ENCODE results near the gene POP4.

Gene POP4

DNA sequence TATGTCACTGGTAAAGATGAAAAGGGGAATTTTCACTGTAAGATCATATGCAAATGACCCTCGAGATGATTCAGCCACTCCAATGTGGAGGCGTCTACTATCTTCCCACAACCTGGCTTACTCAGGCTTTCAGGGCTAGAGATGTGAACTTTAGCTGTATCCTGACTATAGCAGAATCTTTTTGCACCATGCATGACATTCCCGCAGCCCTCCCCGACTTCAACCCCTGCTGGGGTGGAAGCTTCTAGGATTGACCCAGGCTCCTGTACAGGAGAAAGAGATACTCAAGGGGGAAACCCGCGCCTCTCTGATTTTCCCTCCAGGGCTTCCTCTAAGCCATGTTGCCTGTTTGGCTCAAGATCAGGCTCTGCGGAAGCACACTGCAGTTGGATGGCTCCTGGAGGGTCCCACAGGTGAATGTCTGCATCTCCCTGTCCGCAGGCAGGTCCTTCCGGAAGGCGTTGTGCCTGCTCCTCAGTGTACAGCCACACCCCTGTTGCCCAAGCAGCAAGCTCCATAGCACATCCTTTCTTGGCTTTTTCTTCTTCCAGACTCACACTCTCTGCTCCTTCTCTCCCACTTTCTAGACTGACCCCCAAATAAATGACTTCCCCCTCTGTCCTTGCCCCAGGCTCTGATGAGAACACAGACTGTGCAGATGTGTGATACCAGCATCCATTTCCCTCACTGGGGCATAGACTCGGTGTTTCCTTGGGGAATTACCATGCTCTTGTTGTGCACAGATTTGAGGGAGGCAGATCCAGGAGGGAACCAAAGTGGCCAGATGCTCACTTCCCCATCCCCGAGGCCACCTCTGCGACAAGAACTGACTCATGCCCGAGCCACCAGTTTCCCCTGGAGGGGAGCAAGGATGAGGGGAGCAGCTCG lies 29.1 kb upstream of the POP4 start:
- in situ Hi-C loops (cut with HindIII; ENCODE audit: low sequenced_read_pairs) = no loop called here

DNA sequence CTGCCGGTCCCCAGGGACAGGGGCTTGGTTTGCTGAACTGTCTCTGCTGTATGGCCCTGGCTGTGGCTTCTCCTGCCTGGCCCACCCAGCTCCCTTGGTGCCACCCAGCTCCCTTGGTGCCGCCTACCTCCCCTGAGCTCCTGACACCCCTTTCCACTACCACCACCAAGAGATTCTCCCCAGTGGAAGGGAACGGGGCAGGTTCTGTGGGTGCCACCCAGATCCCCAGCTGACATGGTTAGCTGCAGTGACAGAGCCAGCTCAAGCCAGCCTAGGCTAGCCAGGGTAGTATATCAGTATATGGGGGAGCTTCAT lies 28.5 kb upstream of the POP4 start:
- in situ Hi-C loops (cut with HindIII; ENCODE audit: low sequenced_read_pairs) = no loop called here

DNA sequence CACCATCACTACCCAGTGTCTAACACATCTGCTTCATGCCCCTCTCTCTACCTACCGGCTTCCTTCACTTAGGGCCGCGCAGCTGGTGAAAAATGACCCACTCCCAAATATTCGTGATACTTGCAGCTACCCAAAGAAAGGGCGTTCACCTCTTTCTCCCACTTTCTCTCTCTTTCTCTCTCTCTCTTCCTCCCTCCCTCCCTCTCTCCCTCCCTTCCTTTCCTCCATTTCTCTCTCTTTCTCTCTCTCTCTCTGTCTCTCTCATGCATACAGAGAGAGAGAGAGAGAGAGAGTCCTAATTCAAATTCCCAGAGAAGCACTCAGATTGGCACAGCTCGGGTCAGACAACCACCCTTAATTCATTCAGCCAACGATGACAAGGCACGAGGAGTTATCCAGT lies 27.7 kb upstream of the POP4 start:
- in situ Hi-C loops (cut with HindIII; ENCODE audit: low sequenced_read_pairs) = no loop called here

DNA sequence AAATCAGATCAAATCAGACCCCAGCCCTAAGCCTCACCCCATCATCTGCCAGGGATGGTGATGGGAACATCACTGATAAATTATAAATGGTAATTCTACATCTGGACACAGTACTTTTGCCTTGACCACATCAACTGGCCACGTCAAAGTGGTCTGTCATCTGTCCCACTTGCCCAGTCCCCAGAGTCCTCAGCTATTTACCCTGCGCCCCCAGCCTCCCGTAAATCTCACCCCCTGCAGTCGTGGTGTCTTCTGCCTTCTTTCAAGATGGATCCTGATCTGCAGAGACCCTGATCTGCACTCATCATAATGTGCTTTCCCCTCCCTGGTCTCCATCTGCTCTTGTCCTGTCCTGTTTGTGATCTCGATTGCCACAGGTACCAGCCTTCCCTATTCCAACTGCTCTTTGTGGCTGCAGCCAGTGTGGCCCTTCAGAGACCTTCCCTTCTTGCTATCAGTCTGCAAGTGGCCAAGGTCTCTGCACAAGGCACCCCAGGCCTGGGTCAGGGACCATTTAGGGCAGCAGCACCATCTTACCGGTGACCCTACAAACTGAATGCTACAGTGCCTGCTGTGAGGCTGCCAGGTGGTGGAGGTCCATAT lies 26.7 kb upstream of the POP4 start:
- in situ Hi-C loops (cut with HindIII; ENCODE audit: low sequenced_read_pairs) = no loop called here

DNA sequence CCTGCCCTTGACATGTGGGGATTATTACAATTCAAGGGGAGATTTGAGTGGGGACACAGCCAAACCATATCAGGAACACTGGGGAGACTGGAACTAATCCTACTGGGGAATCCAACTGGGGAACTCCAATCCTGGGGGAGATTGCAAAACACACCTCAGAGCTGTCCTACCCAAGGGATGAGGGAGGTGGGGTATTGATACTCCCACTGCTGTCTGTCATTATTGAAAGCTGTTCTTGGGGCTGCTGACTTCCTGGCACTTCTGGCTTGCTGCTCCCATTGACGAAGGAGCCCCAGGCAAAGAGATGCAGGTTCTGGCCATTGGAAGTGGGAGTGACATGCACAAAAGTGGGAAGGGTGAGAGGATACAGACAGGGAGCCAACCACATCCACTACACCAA lies 24.7 kb upstream of the POP4 start:
- in situ Hi-C loops (cut with HindIII; ENCODE audit: low sequenced_read_pairs) = no loop called here

DNA sequence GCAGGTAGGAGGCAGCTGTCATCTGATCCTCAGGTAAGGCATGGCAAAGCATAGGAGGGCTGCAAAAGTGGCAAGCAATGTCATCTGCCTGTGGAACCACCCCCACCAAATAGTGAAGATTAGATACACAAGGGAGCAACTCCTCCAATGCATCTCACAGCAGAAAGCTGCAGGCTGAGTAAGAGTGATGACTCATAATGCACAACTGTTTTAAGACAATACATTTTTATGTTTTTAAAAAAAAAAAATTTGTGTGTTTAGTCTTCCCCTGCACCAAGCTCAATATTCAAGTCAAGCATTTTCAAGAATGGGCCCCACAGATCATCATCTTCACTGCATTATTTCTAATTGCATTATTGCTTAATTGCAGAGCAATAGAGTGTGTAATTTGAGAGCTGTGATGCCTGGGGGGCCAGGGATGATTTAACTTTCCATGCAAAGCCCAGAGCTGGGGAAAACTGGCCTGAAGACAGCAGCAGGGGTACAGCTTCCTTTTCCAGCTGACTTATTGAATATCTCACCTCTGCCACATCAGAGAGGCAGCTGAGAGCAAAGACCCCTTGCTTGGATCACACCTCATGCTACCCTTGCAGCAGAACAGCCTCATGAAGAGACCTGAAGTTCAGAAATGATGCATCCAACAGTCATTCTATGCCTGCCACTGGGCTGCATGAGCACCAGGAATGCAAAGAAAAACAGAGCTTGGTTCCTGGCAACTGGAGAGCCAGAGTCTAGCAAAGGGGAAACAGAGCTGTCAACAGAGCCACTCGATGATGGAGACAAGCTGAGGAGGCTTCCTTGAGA lies 22.7 kb upstream of the POP4 start:
- in situ Hi-C loops (cut with HindIII; ENCODE audit: low sequenced_read_pairs) = no loop called here

DNA sequence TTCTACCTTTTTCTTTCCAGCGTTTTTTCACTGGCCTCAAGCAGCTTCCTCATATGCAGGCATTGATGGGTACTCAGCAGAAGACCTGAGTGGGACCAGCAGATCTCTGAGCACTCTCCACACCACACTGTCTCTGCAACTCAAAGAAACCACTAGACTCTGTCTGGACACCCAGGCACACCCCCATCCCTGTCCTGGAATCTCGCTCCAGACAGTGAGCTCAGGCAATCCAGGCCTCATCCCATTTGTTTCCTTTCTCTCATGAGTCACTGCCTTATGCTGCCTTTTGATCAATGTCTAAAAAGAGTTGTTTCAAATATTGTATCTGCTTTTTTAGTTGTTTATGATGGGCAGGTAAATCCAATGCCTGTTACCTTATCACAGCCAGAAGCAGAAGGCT lies 19.7 kb upstream of the POP4 start:
- in situ Hi-C loops (cut with HindIII; ENCODE audit: low sequenced_read_pairs) = no loop called here

DNA sequence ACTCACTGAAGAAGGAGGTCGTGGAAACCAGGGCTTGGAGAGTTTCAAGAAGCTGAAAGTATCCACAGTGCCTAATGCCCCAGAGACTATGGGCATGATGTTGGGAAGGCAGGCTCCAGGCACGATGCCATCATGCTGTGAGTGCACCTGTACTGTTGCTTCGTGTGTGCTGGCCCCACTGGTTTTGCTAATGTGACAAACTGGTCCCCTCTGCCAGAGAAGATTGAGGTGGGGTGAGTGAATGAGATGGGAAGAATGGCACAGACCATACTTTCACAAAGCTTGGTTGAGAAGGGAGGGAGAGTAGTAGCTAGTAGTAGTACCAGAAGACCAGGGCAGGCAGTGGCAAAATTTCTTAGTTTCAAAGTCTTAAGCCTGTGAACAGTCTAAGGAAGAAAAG lies 19.0 kb upstream of the POP4 start:
- in situ Hi-C loops (cut with HindIII; ENCODE audit: low sequenced_read_pairs) = no loop called here

DNA sequence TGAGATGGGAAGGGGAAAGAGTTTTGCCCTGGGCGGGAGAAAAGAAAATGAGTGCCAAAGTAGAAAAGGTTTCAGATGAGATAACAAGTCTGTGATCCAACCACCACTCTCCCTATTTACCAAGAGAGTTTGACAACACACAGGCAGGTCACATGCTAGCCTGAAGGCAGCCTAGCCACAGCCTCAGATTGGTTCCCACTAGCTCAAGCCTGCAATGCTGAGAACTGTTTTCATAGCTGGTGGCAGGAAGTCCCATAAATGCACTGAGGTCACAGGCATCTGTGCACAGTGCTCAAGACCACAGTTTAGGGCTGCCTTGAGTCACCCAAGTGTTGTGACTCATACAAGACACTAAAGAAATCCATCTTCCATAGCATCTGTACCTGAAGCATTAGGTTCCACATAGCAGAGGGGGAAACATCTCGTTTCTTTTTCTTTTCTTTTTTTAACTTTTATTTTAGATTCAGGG lies 18.5 kb upstream of the POP4 start:
- in situ Hi-C loops (cut with HindIII; ENCODE audit: low sequenced_read_pairs) = no loop called here

DNA sequence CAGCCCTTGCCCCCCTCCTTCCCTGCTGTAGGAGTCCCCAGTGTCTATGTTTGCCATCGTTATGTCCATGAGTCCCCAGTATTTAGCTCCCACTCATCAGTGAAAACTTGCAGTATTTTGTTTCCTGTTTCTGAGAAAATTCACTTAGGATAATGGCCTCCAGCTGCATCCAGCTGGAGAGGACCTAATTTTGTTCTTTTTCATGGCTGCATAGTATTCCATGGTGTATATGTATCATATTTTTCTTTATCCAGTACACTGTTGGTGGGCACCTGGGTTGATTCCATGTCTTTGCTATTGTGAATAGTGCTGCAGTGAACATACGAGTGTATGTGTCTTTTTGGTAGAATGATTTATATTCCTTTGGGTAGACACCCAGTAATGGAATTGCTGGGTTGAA lies 18.0 kb upstream of the POP4 start:
- in situ Hi-C loops (cut with HindIII; ENCODE audit: low sequenced_read_pairs) = no loop called here

DNA sequence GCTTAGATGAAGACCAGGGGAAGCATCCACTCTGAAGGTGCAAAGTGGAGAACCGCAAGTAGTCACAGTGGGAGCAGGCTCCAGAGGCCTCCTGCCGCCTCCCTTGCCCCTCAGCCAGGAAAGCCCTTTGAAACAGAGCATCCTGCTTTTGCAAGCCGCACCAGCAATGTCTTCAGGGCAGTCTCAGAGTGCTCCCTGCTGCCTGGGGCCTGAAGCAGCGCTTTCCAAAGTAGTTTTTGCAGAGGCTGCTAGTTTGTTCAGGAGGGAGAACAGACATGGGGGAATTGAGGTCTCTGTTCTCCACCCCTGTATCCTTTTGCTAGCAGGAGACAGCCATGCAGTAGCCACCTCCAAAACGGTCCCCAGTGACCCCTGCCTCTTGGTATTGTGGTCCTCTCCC lies 15.8 kb upstream of the POP4 start:
- in situ Hi-C loops (cut with HindIII; ENCODE audit: low sequenced_read_pairs) = no loop called here

DNA sequence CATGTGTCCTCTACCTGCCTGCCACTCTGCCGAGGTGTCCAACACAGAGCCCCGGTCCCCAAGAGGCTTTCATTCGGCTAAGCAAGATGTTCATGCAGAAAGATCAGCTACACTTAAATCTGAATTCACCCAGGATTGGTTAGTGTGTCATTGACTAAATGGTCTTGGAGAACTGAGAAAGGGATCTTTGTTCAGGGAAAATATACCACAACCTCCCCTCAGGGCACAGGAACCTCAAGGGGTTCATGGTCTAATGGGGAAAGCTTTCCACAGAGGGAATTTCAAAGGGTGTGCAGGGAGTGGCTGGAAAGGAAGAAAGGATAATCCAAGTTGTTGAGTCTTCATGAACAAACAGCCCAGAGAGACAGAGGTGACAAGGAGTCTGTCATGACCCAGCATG lies 14.4 kb upstream of the POP4 start:
- in situ Hi-C loops (cut with HindIII; ENCODE audit: low sequenced_read_pairs) = no loop called here

DNA sequence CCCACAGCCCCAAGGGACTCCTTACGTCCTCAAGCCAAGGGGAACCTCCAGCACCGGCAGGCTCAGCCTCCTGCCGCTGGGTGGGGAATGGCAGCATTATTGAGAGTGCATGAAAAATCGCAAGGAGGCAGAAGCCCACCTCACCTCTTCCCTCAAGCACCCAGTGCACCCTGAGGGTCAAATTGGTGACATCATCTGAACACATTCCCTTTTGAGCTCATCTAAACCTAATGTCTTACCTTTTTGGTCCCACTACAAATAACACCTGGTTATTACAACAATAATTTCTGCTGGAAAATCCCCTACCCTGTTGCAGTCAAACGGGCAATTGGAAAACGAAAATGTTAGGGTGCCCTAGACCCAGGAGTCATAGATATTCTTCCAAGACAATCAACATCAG lies 12.2 kb upstream of the POP4 start:
- in situ Hi-C loops (cut with HindIII; ENCODE audit: low sequenced_read_pairs) = no loop called here

DNA sequence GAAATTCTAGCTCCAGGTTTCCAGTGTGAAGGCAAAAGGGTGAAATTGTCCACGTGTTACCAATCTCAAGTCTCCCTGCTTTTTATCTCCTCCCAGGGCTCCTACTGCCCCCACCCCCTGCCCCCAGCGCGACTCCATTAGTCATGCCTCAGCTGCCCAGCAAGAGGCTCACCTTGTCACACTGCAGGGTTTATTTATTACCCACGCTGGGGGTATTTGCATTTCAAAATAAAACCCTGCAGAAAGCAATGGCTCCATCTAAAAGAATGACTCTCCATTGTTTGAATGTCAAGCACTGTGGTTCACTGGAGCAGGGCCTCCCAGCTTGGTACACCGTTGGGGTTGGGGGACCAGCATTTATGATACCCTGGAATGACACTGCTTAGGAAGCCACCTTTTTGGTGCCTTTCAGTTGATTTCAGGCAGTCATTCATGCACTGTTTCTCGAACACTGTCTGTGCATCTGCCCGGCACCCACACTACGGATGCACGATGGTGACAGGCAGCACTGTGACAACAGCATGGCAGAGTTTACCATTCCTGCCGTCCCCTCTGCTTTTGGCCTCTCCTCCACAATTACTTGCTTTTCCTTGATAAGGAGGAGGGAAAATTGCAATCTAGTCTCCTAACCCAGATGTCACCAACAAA lies 9.9 kb upstream of the POP4 start:
- in situ Hi-C loops (cut with HindIII; ENCODE audit: low sequenced_read_pairs) = no loop called here

DNA sequence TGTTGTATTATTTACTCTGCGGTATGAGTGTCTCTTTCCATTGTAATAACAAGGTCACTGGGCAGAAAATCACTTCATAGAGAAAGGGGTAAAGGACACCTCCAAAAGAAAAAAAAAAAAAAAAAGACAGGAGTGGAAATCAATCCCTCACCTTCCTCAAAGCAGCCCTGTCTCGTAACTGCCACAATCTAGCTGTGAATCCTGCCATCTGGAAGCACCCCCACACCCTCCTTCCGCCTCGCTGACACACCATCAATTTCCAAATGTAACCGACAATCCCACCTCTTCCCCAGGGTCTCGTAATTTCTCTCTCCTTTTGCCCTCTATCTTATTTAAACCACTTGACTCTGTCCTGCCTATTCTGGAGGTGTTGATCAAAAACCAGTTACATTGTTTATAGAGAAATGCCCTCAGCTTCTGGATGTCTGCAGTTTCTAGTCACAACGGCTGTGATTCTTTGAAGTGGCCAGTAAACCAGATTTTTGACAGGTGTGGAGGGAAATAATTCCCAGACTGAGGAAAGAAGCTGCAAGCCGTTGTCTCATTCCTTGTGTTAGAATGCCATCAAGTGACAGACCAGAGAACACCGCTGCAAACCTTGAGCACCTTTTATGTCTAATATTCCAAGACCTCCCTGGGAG lies 9.1 kb upstream of the POP4 start:
- in situ Hi-C loops (cut with HindIII; ENCODE audit: low sequenced_read_pairs) = no loop called here

DNA sequence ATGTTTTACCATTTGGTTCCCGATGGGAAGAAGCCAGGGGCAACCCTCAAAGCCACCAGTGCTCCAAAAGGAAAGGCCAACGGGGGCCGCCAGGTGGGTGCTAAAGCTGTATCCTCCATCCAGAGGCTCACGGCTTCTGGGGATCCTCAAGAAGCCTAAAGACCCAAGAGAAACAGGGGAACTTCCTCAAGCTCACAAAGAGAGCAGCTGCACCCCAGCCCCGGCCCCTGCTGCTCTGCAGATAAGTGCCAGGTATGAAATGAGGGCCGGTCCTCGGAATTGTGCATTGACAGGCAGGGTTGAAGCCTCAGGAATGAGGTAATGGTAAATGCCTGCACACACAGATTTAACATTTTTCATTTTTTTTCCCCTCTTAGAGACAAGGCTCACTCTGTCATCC lies 8.0 kb upstream of the POP4 start:
- in situ Hi-C loops (cut with HindIII; ENCODE audit: low sequenced_read_pairs) = no loop called here

DNA sequence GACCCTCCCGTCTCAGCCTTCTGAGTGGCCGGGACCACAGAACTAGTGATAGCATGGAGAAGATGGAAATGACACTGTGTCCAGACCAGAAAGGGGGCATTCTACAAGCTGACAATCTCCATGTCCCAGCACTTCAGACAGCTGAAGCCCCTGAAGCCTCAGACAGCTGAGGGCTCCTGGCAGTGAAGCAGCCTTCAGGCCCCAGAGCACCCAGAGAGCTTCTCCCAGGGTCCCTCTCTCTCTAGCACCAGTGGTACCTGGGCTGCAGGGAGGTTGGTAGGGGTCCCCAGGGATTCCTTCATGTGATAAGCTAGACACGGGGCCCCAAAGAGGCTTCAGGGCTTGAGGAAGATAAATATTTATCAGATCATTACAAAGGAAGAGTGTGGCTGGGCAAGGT lies 7.6 kb upstream of the POP4 start:
- in situ Hi-C loops (cut with HindIII; ENCODE audit: low sequenced_read_pairs) = no loop called here

DNA sequence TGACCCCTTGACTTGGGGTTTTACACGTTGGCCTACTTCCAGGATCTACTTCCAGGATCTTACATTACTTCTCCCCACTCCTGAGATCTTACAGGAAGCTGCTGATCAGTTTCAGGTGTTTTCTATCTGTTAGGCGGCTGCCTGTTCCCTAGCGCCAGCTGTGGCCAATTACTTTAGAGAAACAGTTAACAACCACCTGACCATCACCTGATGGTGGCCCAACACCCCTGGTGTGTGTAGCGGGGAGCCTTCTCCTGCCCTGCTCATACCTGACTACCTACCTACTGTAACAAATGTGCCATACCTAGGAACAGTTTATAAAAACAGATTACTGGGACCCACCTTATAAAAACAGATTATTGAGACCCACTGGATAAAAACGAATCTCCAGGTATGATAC lies 2.8 kb upstream of the POP4 start:
- in situ Hi-C loops (cut with HindIII; ENCODE audit: low sequenced_read_pairs) = no loop called here

DNA sequence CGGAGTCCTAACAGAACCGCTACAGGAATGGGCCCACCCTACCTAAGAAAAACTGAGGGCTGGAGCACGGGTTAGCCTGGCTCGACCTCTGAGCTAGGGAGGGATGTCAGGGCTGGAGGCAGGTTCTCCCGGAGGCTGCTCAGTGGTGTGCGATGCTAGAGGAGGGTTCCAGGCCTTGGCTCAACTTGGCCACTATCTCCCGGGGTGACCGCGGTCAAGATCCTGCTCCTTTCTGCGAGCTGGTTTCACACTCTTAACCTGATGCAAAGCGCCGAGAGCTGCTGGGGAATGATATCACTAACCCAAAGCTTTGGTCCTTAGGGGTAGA lies 301 bp downstream of the POP4 start:
- in situ Hi-C loops (cut with HindIII; ENCODE audit: low sequenced_read_pairs) = loop anchor here (5.0 kb wide), 3 partner anchors 56 to 111 kb away; partner anchors contain the start of genes C19orf12 and VSTM2B

DNA sequence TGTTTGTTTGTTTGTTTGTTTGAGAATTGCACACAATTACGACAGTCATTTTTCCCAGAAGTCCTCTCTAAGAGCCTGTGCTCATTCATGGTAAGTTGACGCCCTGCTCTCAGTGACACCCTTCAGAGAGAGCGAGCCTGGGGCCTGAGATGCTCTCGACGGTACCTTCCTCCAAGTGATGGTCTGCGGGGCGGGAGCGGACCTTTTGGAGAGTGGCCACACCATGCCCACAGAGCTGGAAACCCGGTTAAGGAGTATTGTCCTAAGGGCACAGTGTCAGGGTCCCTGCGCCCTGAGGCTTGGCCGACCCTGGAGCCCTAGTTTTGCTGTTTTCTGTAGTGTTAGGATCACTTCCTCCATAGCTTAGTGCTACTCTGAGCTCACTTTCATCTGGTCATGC lies 3.6 kb downstream of the POP4 start:
- in situ Hi-C loops (cut with HindIII; ENCODE audit: low sequenced_read_pairs) = loop anchor here (5.0 to 10.0 kb wide), 4 partner anchors 53 to 205 kb away; partner anchors contain the start of genes C19orf12, CCNE1 and VSTM2B

DNA sequence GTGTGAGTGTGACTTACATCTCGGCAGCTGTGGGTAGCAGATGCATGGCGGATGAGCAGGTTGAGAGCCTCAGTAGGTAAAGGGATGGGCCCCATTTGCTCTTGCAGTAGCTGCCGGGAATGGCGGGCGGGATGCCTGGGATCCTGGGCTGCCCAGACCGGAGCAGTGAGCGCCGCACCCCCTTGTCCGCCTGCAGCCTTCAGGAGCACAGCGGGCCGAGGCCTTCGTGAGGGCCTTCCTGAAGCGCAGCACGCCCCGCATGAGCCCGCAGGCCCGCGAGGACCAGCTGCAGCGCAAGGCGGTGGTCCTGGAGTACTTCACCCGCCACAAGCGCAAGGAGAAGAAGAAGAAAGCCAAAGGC lies 4.1 kb downstream of the POP4 start:
- in situ Hi-C loops (cut with HindIII; ENCODE audit: low sequenced_read_pairs) = loop anchor here (10.0 kb wide), 1 partner anchor 205 kb away; the partner anchor contains the start of gene CCNE1

Data from endothelial cell of hepatic sinusoid (primary cell).